Ishikawa (cell line): ENCODE measurements around the gene ZNF532.

Source experiments
- CREB1 ChIP-seq: IDR thresholded peaks from 2 replicates; pipeline ENCODE4 v1.6.1; 2012; ENCODE audit warnings: low read depth
- EGR1 ChIP-seq: IDR thresholded peaks from 2 replicates; pipeline ENCODE4 v1.6.1; 2012
- EP300 ChIP-seq: IDR thresholded peaks from 2 replicates; pipeline ENCODE4 v1.6.1; 2012; ENCODE audit warnings: borderline replicate concordance
- NFIC ChIP-seq: IDR thresholded peaks from 2 replicates; pipeline ENCODE4 v1.6.1; 2012
- TEAD4 ChIP-seq: IDR thresholded peaks from 2 replicates; pipeline ENCODE4 v1.6.1; 2012
- TF ChIP-seq, protein P1 (sequence below): IDR thresholded peaks from 2 replicates; pipeline ENCODE4 v1.6.1; 2012
- TF ChIP-seq, protein P2 (sequence below): IDR thresholded peaks from 2 replicates; pipeline ENCODE4 v1.6.1; 2012; ENCODE audit warnings: low read depth, mild to moderate bottlenecking

DNA sequence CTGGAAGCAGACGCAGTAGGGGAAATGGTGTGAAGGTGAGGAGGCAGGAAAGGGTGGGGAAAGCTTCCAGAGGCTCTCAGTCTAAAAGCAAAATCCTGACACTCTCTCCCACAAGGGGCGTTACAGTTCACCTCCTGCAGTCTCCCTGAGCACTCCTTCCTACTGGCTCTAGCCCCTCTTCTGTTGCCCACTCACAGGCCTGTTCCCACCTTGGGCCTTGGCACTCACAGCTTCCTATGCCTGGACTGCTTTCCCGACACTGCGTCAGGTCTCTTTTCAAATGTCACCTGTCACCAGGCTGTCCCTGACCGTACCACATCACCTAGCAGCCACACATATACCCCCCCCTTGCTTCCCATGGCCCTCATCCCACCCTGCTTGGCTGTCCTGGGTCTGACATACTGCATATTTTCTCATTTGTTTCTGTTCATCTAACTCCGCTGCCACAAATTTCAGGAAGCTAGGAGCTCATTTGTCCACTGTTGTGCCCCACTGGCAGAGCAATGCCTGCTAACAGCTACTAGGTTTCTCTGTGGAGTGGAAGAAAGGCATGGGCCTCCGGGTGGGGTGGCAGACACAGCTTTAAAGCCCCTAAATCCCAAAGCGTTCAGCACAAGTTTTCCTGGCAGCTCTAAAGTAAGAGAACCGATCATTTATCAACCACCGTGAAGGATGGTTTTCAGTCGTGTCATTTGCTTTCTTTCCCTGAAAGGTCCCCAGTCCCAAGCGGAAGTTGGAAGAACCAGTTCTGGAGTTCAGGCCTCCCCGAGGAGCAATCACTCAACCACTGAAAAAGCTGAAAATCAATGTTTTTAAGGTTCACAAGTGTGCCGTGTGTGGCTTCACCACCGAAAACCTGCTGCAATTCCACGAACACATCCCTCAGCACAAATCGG, 118.8 kb downstream of the ZNF532 start:
- TF ChIP-seq TEAD4 = no peak
- TF ChIP-seq EGR1 = no peak
- TF ChIP-seq, protein P1, sequence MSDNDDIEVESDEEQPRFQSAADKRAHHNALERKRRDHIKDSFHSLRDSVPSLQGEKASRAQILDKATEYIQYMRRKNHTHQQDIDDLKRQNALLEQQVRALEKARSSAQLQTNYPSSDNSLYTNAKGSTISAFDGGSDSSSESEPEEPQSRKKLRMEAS = no peak
- TF ChIP-seq EP300 = no peak
- TF ChIP-seq, protein P2, sequence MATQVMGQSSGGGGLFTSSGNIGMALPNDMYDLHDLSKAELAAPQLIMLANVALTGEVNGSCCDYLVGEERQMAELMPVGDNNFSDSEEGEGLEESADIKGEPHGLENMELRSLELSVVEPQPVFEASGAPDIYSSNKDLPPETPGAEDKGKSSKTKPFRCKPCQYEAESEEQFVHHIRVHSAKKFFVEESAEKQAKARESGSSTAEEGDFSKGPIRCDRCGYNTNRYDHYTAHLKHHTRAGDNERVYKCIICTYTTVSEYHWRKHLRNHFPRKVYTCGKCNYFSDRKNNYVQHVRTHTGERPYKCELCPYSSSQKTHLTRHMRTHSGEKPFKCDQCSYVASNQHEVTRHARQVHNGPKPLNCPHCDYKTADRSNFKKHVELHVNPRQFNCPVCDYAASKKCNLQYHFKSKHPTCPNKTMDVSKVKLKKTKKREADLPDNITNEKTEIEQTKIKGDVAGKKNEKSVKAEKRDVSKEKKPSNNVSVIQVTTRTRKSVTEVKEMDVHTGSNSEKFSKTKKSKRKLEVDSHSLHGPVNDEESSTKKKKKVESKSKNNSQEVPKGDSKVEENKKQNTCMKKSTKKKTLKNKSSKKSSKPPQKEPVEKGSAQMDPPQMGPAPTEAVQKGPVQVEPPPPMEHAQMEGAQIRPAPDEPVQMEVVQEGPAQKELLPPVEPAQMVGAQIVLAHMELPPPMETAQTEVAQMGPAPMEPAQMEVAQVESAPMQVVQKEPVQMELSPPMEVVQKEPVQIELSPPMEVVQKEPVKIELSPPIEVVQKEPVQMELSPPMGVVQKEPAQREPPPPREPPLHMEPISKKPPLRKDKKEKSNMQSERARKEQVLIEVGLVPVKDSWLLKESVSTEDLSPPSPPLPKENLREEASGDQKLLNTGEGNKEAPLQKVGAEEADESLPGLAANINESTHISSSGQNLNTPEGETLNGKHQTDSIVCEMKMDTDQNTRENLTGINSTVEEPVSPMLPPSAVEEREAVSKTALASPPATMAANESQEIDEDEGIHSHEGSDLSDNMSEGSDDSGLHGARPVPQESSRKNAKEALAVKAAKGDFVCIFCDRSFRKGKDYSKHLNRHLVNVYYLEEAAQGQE = no peak
- TF ChIP-seq NFIC = no peak
- no peak for TF ChIP-seq CREB1
